HEK293 (cell line): Measurements from ENCODE around the gene TRPM2.

ENCODE experiments used
- CTCF ChIA-PET: fragments of 350-600 bp; formaldehyde crosslinking; extraction: SDS; loops from one replicate; lab custom pipeline; 2021; ENCODE audit warnings: antibody characterized with exemption; lab: Yijun Ruan, JAX
- POLR2A ChIA-PET: fragments of 300-600 bp; formaldehyde crosslinking; extraction: SDS; loops from one replicate; lab custom pipeline; 2020; ENCODE audit warnings: antibody characterized with exemption, inconsistent platforms; lab: Yijun Ruan, JAX
- H3K27ac ChIP-seq: fragments of 200-500 bp; sonication (Bioruptor generic); 2 replicates; pipeline ENCODE4 v1.5.1; 2014; ENCODE audit warnings: low read depth, low read length, control low read depth, inconsistent platforms; ENCODE audit errors: extremely low read depth
- H3K36me3 ChIP-seq, 2 experiments: fragments of 200-500 bp in 1 of 2; sonication (Bioruptor generic) in 1 of 2; 1 replicate in 1 of 2; 2 replicates in 1 of 2; pipeline ENCODE4 v1.5.1; 2014 to 2017; ENCODE audit warnings: inconsistent platforms in 2 of 2, low read length in 2 of 2; ENCODE audit not compliant: control insufficient read depth in 2 of 2, insufficient read depth in 1 of 2
- H3K4me1 ChIP-seq: fragments of 200-500 bp; sonication (Bioruptor generic); 2 replicates; pipeline ENCODE4 v1.5.1; 2014; ENCODE audit warnings: mild to moderate bottlenecking, low read length, inconsistent platforms; ENCODE audit not compliant: control insufficient read depth, insufficient read depth
- H3K4me3 ChIP-seq: 2 replicates; pipeline ENCODE4 v1.5.1; 2011; ENCODE audit warnings: low read depth, mild to moderate bottlenecking, control low read depth, low read length, moderate library complexity
- H3K9me3 ChIP-seq: fragments of 200-500 bp; sonication (Bioruptor generic); 2 replicates; pipeline ENCODE4 v1.5.1; 2014; ENCODE audit warnings: low read depth, low read length, inconsistent platforms; ENCODE audit not compliant: control insufficient read depth, insufficient read depth
- GLIS1 ChIP-seq: fragments of 450-650 bp; formaldehyde crosslinking; IDR thresholded peaks from 2 replicates; pipeline ENCODE4 v1.5.1; 2016; ENCODE audit warnings: missing biosample characterization, missing genetic modification characterization
- GLIS2 ChIP-seq: fragments of 450-650 bp; formaldehyde crosslinking; IDR thresholded peaks from 2 replicates; pipeline ENCODE4 v1.5.1; 2016; ENCODE audit warnings: missing biosample characterization, missing genetic modification characterization
- KLF9 ChIP-seq: fragments of 450-650 bp; formaldehyde crosslinking; IDR thresholded peaks from 2 replicates; pipeline ENCODE4 v1.5.1; 2016; ENCODE audit warnings: missing biosample characterization, missing genetic modification characterization, low read depth
- MYNN ChIP-seq: fragments of 450-650 bp; formaldehyde crosslinking; IDR thresholded peaks from 2 replicates; pipeline ENCODE4 v1.5.1; 2016; ENCODE audit warnings: missing biosample characterization, missing genetic modification characterization, borderline replicate concordance
- SCRT2 ChIP-seq: fragments of 450-650 bp; formaldehyde crosslinking; IDR thresholded peaks from 2 replicates; pipeline ENCODE4 v1.5.1; 2016; ENCODE audit warnings: missing biosample characterization, missing genetic modification characterization
- ZFHX2 ChIP-seq: fragments of 450-650 bp; formaldehyde crosslinking; conservative IDR thresholded peaks from 2 replicates; pipeline ENCODE4 v1.5.1; 2016; ENCODE audit warnings: missing biosample characterization, missing genetic modification characterization
- ZNF133 ChIP-seq: fragments of 450-650 bp; formaldehyde crosslinking; IDR thresholded peaks from 2 replicates; pipeline ENCODE4 v1.5.1; 2016; ENCODE audit warnings: missing biosample characterization, missing genetic modification characterization
- ZNF184 ChIP-seq: fragments of 450-650 bp; IDR thresholded peaks from 2 replicates; pipeline ENCODE4 v1.5.1; 2018; ENCODE audit warnings: missing biosample characterization, mild to moderate bottlenecking, missing genetic modification characterization
- ZNF423 ChIP-seq: fragments of 450-650 bp; formaldehyde crosslinking; IDR thresholded peaks from 2 replicates; pipeline ENCODE4 v1.5.1; 2016; ENCODE audit warnings: missing biosample characterization, missing genetic modification characterization
- ZNF48 ChIP-seq: fragments of 450-650 bp; formaldehyde crosslinking; IDR thresholded peaks from 2 replicates; pipeline ENCODE4 v1.5.1; 2016; ENCODE audit warnings: missing biosample characterization, missing genetic modification characterization
- ZNF561 ChIP-seq: fragments of 450-650 bp; IDR thresholded peaks from 2 replicates; pipeline ENCODE4 v1.5.1; 2018; ENCODE audit warnings: missing biosample characterization, missing genetic modification characterization, borderline replicate concordance
- ZNF596 ChIP-seq: fragments of 450-650 bp; IDR thresholded peaks from 2 replicates; pipeline ENCODE4 v1.5.0; 2018; ENCODE audit warnings: missing biosample characterization, mild to moderate bottlenecking, missing genetic modification characterization, moderate library complexity
- ZNF645 ChIP-seq: fragments of 450-650 bp; formaldehyde crosslinking; IDR thresholded peaks from 2 replicates; pipeline ENCODE4; 2016; ENCODE audit warnings: missing biosample characterization, missing genetic modification characterization
- ZNF677 ChIP-seq: fragments of 450-650 bp; IDR thresholded peaks from 2 replicates; pipeline ENCODE4 v1.5.0; 2018; ENCODE audit warnings: missing biosample characterization, mild to moderate bottlenecking, missing genetic modification characterization, moderate library complexity
- ZNF707 ChIP-seq: fragments of 450-650 bp; formaldehyde crosslinking; IDR thresholded peaks from 2 replicates; pipeline ENCODE4 v1.5.1; 2016; ENCODE audit warnings: missing biosample characterization, missing genetic modification characterization
- ZNF791 ChIP-seq: fragments of 450-650 bp; formaldehyde crosslinking; IDR thresholded peaks from 2 replicates; pipeline ENCODE4 v1.5.1; 2016; ENCODE audit warnings: missing biosample characterization, missing genetic modification characterization
- ZSCAN16 ChIP-seq: fragments of 450-650 bp; formaldehyde crosslinking; IDR thresholded peaks from 2 replicates; pipeline ENCODE4 v1.5.1; 2016; ENCODE audit warnings: missing biosample characterization, missing genetic modification characterization
- TF ChIP-seq, protein P1 (sequence below): sonication (generic); formaldehyde crosslinking; IDR thresholded peaks from 2 replicates; pipeline ENCODE4 v1.8.1; 2022; ENCODE audit warnings: mild to moderate bottlenecking, moderate library complexity, missing genetic modification reagents

Gene TRPM2

GRCh38 chr21:44316277-44316900 is 37.0 kb upstream of the TRPM2 start (continued):
- no peak for TF ChIP-seq ZNF423
- no peak for TF ChIP-seq ZNF48 (tag by site-specific recombination)
- TF ChIP-seq ZNF561 (tag by site-specific recombination): no peak
- TF ChIP-seq ZNF645: no peak
- TF ChIP-seq, protein P1, sequence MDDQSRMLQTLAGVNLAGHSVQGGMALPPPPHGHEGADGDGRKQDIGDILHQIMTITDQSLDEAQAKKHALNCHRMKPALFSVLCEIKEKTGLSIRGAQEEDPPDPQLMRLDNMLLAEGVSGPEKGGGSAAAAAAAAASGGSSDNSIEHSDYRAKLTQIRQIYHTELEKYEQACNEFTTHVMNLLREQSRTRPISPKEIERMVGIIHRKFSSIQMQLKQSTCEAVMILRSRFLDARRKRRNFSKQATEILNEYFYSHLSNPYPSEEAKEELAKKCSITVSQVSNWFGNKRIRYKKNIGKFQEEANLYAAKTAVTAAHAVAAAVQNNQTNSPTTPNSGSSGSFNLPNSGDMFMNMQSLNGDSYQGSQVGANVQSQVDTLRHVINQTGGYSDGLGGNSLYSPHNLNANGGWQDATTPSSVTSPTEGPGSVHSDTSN (CRISPR knock-in tag): no peak
- no peak for TF ChIP-seq GLIS1
- peak; percentile 78 for TF ChIP-seq KLF9 (tag by site-specific recombination)
- no peak for TF ChIP-seq ZNF596 (tag by site-specific recombination)
- TF ChIP-seq ZFHX2 (tag by site-specific recombination): peak; percentile 100
- TF ChIP-seq MYNN: no peak
- TF ChIP-seq ZNF184 (tag by site-specific recombination): no peak
- no peak for TF ChIP-seq ZNF133 (tag by site-specific recombination)
- no peak for TF ChIP-seq ZSCAN16

GRCh38 chr21:44317241-44317782 is 36.1 kb upstream of the TRPM2 start:
- H3K4me3 ChIP-seq: no peak overlapping the region
- ChIA-PET CTCF (interaction anchor here (0.7 kb wide), 1 partner anchor 16 kb away, joined by 3 read pairs; no protein-coding TSS in a partner anchor), POLR2A (no interaction called here)
- H3K36me3 ChIP-seq: peaks cover 3 to 91% of the 10 kb centered on the region in 2 experiments; a peak in 2 of 3 replicates
- H3K4me1 ChIP-seq: no peaks in the 10 kb centered on the region
- no peaks in the 10 kb centered on the region for H3K9me3 ChIP-seq
- no peak for TF ChIP-seq ZNF707 (tag by site-specific recombination)
- no peak overlapping the region for H3K27ac ChIP-seq

- POLR2A ChIA-PET: no interaction called here
- no peak for TF ChIP-seq SCRT2 (tag by site-specific recombination)
- TF ChIP-seq ZNF791 (tag by site-specific recombination): no peak
- no peak overlapping the region for H3K4me3 ChIP-seq
- no peak overlapping the region for H3K27ac ChIP-seq
- CTCF ChIA-PET: interaction anchor here (0.6 to 0.7 kb wide), 2 partner anchors 13 to 17 kb away, joined by 3 read pairs; no protein-coding TSS in a partner anchor
- H3K9me3 ChIP-seq: no peaks in the 10 kb centered on the region
- H3K36me3 ChIP-seq: peaks cover 3 to 91% of the 10 kb centered on the region in 2 experiments; a peak in 2 of 3 replicates
- H3K4me1 ChIP-seq: no peaks in the 10 kb centered on the region
Measured at GRCh38 chr21:44317871-44318270, 35.5 kb upstream of the TRPM2 start.

GRCh38 chr21:44318489-44319285 is 34.7 kb upstream of the TRPM2 start:
- POLR2A ChIA-PET: no interaction called here

More at GRCh38 chr21:44318489-44319285, 34.7 kb upstream of the TRPM2 start:
- Histone ChIP-seq H3K4me3 (no peak overlapping the region), H3K4me1 (no peaks in the 10 kb centered on the region), H3K27ac (no peak overlapping the region), H3K36me3 (peaks cover 3 to 91% of the 10 kb centered on the region in 2 experiments; a peak in 2 of 3 replicates), H3K9me3 (no peaks in the 10 kb centered on the region)
- CTCF ChIA-PET: interaction anchor here (0.6 kb wide), 2 partner anchors 14 to 19 kb away, joined by 3 read pairs; no protein-coding TSS in a partner anchor
- TF ChIP-seq ZNF707 (tag by site-specific recombination) (no peak), ZNF677 (tag by site-specific recombination) (no peak), GLIS2 (tag by site-specific recombination) (0 out of 2 replicates have a peak, but pooled peaks have one; percentile 9)
